Loucy (cell line): ENCODE measurements around the gene TSPEAR.

Experiments used
- H2AFZ ChIP-seq: fragments of 200-600 bp; sonication (generic); 2 replicates; pipeline ENCODE4 v1.6.0; 2016; ENCODE audit warnings: antibody characterized with exemption, mild to moderate bottlenecking, low read length, moderate library complexity
- H3F3A ChIP-seq: fragments of 200-600 bp; 2 replicates; pipeline ENCODE4 v1.6.0; 2016; ENCODE audit warnings: antibody characterized with exemption, low read depth, mild to moderate bottlenecking
- H3K27me3 ChIP-seq: fragments of 200-600 bp; sonication (generic); 2 replicates; pipeline ENCODE4 v1.6.1; 2014; ENCODE audit warnings: low read length, mild to moderate bottlenecking; ENCODE audit not compliant: insufficient read depth, poor library complexity, severe bottlenecking
- H3K36me3 ChIP-seq: fragments of 200-600 bp; sonication (generic); 2 replicates; pipeline ENCODE4 v1.6.1; 2016; ENCODE audit warnings: low read length; ENCODE audit not compliant: insufficient read depth
- H3K4me1 ChIP-seq: fragments of 200-600 bp; sonication (generic); 2 replicates; pipeline ENCODE4 v1.5.1; 2014; ENCODE audit warnings: low read length, mild to moderate bottlenecking; ENCODE audit not compliant: insufficient read depth, poor library complexity, severe bottlenecking
- H3K4me2 ChIP-seq: fragments of 200-600 bp; sonication (generic); 2 replicates; pipeline ENCODE4 v1.6.0; 2014; ENCODE audit warnings: antibody characterized with exemption, low read length, low read depth, mild to moderate bottlenecking; ENCODE audit not compliant: poor library complexity, severe bottlenecking
- H3K4me3 ChIP-seq: fragments of 200-600 bp; sonication (generic); 2 replicates; pipeline ENCODE4 v1.5.1; 2014; ENCODE audit warnings: low read length, mild to moderate bottlenecking, mixed read lengths; ENCODE audit not compliant: poor library complexity, severe bottlenecking
- H3K79me2 ChIP-seq: fragments of 200-600 bp; sonication (generic); 2 replicates; pipeline ENCODE4 v1.6.1; 2014; ENCODE audit warnings: low read length; ENCODE audit not compliant: insufficient read depth
- H3K9ac ChIP-seq: fragments of 200-600 bp; sonication (generic); 2 replicates; pipeline ENCODE4 v1.6.0; 2014; ENCODE audit warnings: mild to moderate bottlenecking, low read depth, low read length, moderate library complexity; ENCODE audit not compliant: poor library complexity, severe bottlenecking
- H3K9me2 ChIP-seq: fragments of 200-600 bp; sonication (generic); replicated peaks from 2 replicates; pipeline ENCODE4 v1.6.1; 2016; ENCODE audit warnings: low read depth, low read length, mixed read lengths
- H3K9me3 ChIP-seq: fragments of 200-600 bp; sonication (generic); 2 replicates; pipeline ENCODE4 v1.6.1; 2014; ENCODE audit warnings: mild to moderate bottlenecking, antibody characterized with exemption, low read length, low read depth; ENCODE audit not compliant: insufficient read depth
- H4K20me1 ChIP-seq: fragments of 200-600 bp; sonication (generic); 2 replicates; pipeline ENCODE4 v1.6.0; 2014; ENCODE audit warnings: antibody characterized with exemption, low read length, mild to moderate bottlenecking; ENCODE audit not compliant: insufficient read depth, poor library complexity, severe bottlenecking
- CTCF ChIP-seq: fragments of 200-600 bp; sonication (generic); conservative IDR thresholded peaks from 2 replicates; pipeline ENCODE4 v1.5.1; 2014; ENCODE audit warnings: mild to moderate bottlenecking, antibody characterized with exemption, low read length
- EZH2phosphoT487 ChIP-seq: fragments of 200-600 bp; IDR thresholded peaks from 2 replicates; pipeline ENCODE4 v1.6.1; 2018; ENCODE audit warnings: antibody characterized with exemption, mild to moderate bottlenecking, moderate library complexity, borderline replicate concordance

Gene TSPEAR

GRCh38 chr21:44537930-44538911, 173.2 kb downstream of the TSPEAR start:
- Histone ChIP-seq H4K20me1 (no peaks in the 10 kb centered on the region), H2AFZ (no peak overlapping the region), H3F3A (no peaks in the 10 kb centered on the region), H3K27me3 (no peaks in the 10 kb centered on the region), H3K9ac (no peak overlapping the region), H3K4me2 (no peak overlapping the region), H3K79me2 (no peaks in the 10 kb centered on the region), H3K4me3 (no peak overlapping the region), H3K9me2 (no peaks in the 10 kb centered on the region), H3K4me1 (no peaks in the 10 kb centered on the region), H3K9me3 (no peaks in the 10 kb centered on the region), H3K36me3 (no peaks in the 10 kb centered on the region)
- TF ChIP-seq EZH2phosphoT487 (no peak), CTCF (no peak)

GRCh38 chr21:44535963-44536362, 175.4 kb downstream of the TSPEAR start:
- Histone ChIP-seq H4K20me1 (no peaks in the 10 kb centered on the region), H3F3A (no peaks in the 10 kb centered on the region), H3K79me2 (no peaks in the 10 kb centered on the region), H3K9me3 (no peaks in the 10 kb centered on the region), H3K36me3 (no peaks in the 10 kb centered on the region), H3K27me3 (no peaks in the 10 kb centered on the region), H2AFZ (no peak overlapping the region), H3K4me3 (no peak overlapping the region), H3K9me2 (no peaks in the 10 kb centered on the region), H3K4me1 (no peaks in the 10 kb centered on the region), H3K9ac (no peak overlapping the region), H3K4me2 (no peak overlapping the region)
- no peak for TF ChIP-seq CTCF
- no peak for TF ChIP-seq EZH2phosphoT487

- H3K9me3 ChIP-seq: no peaks in the 10 kb centered on the region
- no peaks in the 10 kb centered on the region for H3F3A ChIP-seq
- no peak overlapping the region for H2AFZ ChIP-seq
- H3K9ac ChIP-seq: no peak overlapping the region
- H3K4me2 ChIP-seq: no peak overlapping the region
- H3K9me2 ChIP-seq: no peaks in the 10 kb centered on the region
- no peak overlapping the region for H3K4me3 ChIP-seq
- H3K4me1 ChIP-seq: no peaks in the 10 kb centered on the region
- H3K79me2 ChIP-seq: no peaks in the 10 kb centered on the region
- no peaks in the 10 kb centered on the region for H3K27me3 ChIP-seq
- no peaks in the 10 kb centered on the region for H4K20me1 ChIP-seq
- no peaks in the 10 kb centered on the region for H3K36me3 ChIP-seq
- TF ChIP-seq EZH2phosphoT487 (no peak), CTCF (no peak)
Observed at GRCh38 chr21:44534688-44535087, 176.7 kb downstream of the TSPEAR start.
